Adrenal gland (tissue), 12 donors: ENCODE data around the gene WIPF3. TPM values are rescaled to one million over a fixed set of nuclear protein-coding genes. Genes with fewer than 3 reads are reported as not detected.

Experiments
- DNase-seq, 7 donors: peaks; one replicate each; pipeline ENCODE4 v3.0.0-alpha.2; 2019 to 2020
- H3K27ac ChIP-seq, 5 donors: fragments of 200-600 bp; sonication (generic) in 4 of 5; 1 replicate in 3 of 5; 2 replicates in 2 of 5; pipeline versions ENCODE4 v1.5.1 to v1.8.0; 2016 to 2020; ENCODE audit warnings: mild to moderate bottlenecking in 1 of 5
- H3K27me3 ChIP-seq: fragments of 200-600 bp; 2 replicates; pipeline ENCODE4 v1.8.0; 2021
- H3K36me3 ChIP-seq, 2 donors: fragments of 200-600 bp; replicated peaks in 1 of 2; 1 replicate in 1 of 2; 2 replicates in 1 of 2; pipeline versions ENCODE4 v1.5.1 to v1.8.0; 2018 to 2022
- H3K4me1 ChIP-seq, 2 donors: fragments of 200-600 bp; replicated peaks in 1 of 2; 1 replicate in 1 of 2; 2 replicates in 1 of 2; pipeline versions ENCODE4 v1.5.1 to v1.8.0; 2018 to 2021
- H3K4me3 ChIP-seq, 4 donors: fragments of 200-600 bp; sonication (generic) in 3 of 4; one replicate each; pipeline ENCODE4 v1.5.1; 2016 to 2018
- H3K9me3 ChIP-seq, 3 donors: fragments of 200-600 bp; sonication (generic) in 1 of 3; replicated peaks in 1 of 3; 1 replicate in 2 of 3; 2 replicates in 1 of 3; pipeline versions ENCODE4 v1.5.1 to v1.8.0; 2016 to 2021
- CTCF ChIP-seq, 6 experiments: fragments of 450-650 bp in 4 of 6; fragments of 200-600 bp in 2 of 6; sonication (generic) in 1 of 6; IDR thresholded peaks; 1 replicate in 5 of 6; 2 replicates in 1 of 6; pipeline versions ENCODE4 v1.5.1 to v1.8.0; 2016 to 2021; ENCODE audit warnings: antibody characterized with exemption in 6 of 6, mild to moderate bottlenecking in 2 of 6, moderate library complexity in 1 of 6
- POLR2A ChIP-seq, 2 donors: fragments of 450-650 bp; IDR thresholded peaks; one replicate each; pipeline ENCODE4 v1.6.1; 2017; ENCODE audit warnings: antibody characterized with exemption in 2 of 2, mild to moderate bottlenecking in 2 of 2, moderate library complexity in 1 of 2
- WGBS, 4 donors: extraction: QIAGEN DNeasy Blood & Tissue Kit in 2 of 4; methylation state at CpG; one replicate each; pipeline versions ENCODE4 v1.1.5 to v1.1.7; 2013 to 2017; 5-methylcytosine and 5-hydroxymethylcytosine counted together
- intact Hi-C, 2 donors: fragments of 100-400 bp; cut with DNase I; formaldehyde crosslinking; loops; one replicate each; pipeline versions ENCODE4 v1.14.1 to v1.15.0; 2022 to 2023
- polyA plus RNA-seq, 3 donors: library from polyadenylated mRNA; stranded (reverse); fragments of 200-250 nt in 2 of 3; fragments of 350-450 nt in 1 of 3; fragmentation: Illumina TruSeq in 1 of 3; extraction: RNeasy Lipid Tissue Mini Kit (QIAGEN cat#74804) in 1 of 3; gene quantifications; one replicate each; pipeline ENCODE4 v1.2.3, GENCODE V29; 2013 to 2014
- total RNA-seq, 9 donors: library from RNA; depleted of rRNA in 4 of 9; stranded (reverse); fragments of >200 nt in 4 of 9; fragments of 120-200 nt in 1 of 9; fragmentation: NEBNext Ultra II Directional in 1 of 9; extraction: Animal tissue kit (Norgen Biotek cat#: 25700) in 1 of 9; gene quantifications; one replicate each; pipeline versions ENCODE4 v1.1.0 to v1.2.4, GENCODE V29; 2013 to 2023
- donor health status: healthy with polysubstance abuse.
- donor health status: Bipolar disorder and iron deficiency.
- donor health status: DM: yes; HTN: yes; CAD: no.
- donor health status: DM: no; HTN: no; CAD: no.
- donor health status: DM: no; HTN: no; CAD: no.
- donor health status: DM: yes; HTN: yes; CAD: no.

WIPF3 gene
- total and polyA plus RNA-seq, 12 donors: 0.50 to 16.0 (median 5.2) TPM

GRCh38 chr7:29852457-29852856, 46.1 kb downstream of the WIPF3 start:
- Histone ChIP-seq H3K27ac (no peak overlapping the region), H3K27me3 (no peaks in the 10 kb centered on the region), H3K4me3 (no peak overlapping the region), H3K36me3 (no peaks in the 10 kb centered on the region), H3K4me1 (no peaks in the 10 kb centered on the region), H3K9me3 (no peaks in the 10 kb centered on the region)
- intact Hi-C loops: no loop called here
- no peak for TF ChIP-seq CTCF (IDR thresholded peaks at IDR 0.05)
- no peak for TF ChIP-seq POLR2A (IDR thresholded peaks at IDR 0.05)
- no peak for DNase-seq
- 93 to 100% (median 100%) methylated on average over 1 of the region's 1 CpG for WGBS, 4 donors

GRCh38 chr7:29853072-29853471, 46.8 kb downstream of the WIPF3 start:
- Histone ChIP-seq H3K27me3 (no peaks in the 10 kb centered on the region), H3K27ac (no peak overlapping the region), H3K4me3 (no peak overlapping the region), H3K36me3 (no peaks in the 10 kb centered on the region), H3K4me1 (no peaks in the 10 kb centered on the region), H3K9me3 (no peaks in the 10 kb centered on the region)
- WGBS, 4 donors: 66 to 92% (median 73%) methylated on average over 2 of the region's 2 CpGs
- intact Hi-C loops: no loop called here
- DNase-seq: no peak
- TF ChIP-seq CTCF (IDR thresholded peaks at IDR 0.05): no peak
- no peak for TF ChIP-seq POLR2A (IDR thresholded peaks at IDR 0.05)

- Histone ChIP-seq H3K27me3 (no peaks in the 10 kb centered on the region), H3K4me3 (no peak overlapping the region), H3K36me3 (no peaks in the 10 kb centered on the region), H3K9me3 (no peaks in the 10 kb centered on the region), H3K4me1 (no peaks in the 10 kb centered on the region), H3K27ac (no peak overlapping the region)
- no peak for DNase-seq
- intact Hi-C loops: no loop called here
- 84 to 91% (median 88%) methylated on average over 9 of the region's 9 CpGs for WGBS, 4 donors
- TF ChIP-seq CTCF (IDR thresholded peaks at IDR 0.05) (no peak), POLR2A (IDR thresholded peaks at IDR 0.05) (no peak)
Measured at GRCh38 chr7:29853789-29854188, 47.5 kb downstream of the WIPF3 start.

GRCh38 chr7:29854257-29854938, 48.1 kb downstream of the WIPF3 start:
- intact Hi-C loops: no loop called here
- WGBS, 4 donors: 71 to 83% (median 75%) methylated on average over 8 of the region's 8 CpGs
- H3K4me1 ChIP-seq: peaks cover 0 to 2% of the 10 kb centered on the region in 2 donors
- H3K9me3 ChIP-seq: no peaks in the 10 kb centered on the region
- no peak for TF ChIP-seq CTCF (IDR thresholded peaks at IDR 0.05)
- TF ChIP-seq POLR2A (IDR thresholded peaks at IDR 0.05): no peak
- H3K27ac ChIP-seq: no peak overlapping the region
- no peak for DNase-seq
- no peaks in the 10 kb centered on the region for H3K36me3 ChIP-seq
- no peaks in the 10 kb centered on the region for H3K27me3 ChIP-seq
- H3K4me3 ChIP-seq: no peak overlapping the region
